Measurements from ENCODE around the gene FADS3. TPM values are rescaled to one million over a fixed set of nuclear protein-coding genes. Genes with fewer than 3 reads are reported as not detected.

FADS3 gene
- total RNA-seq, 1 experiment from 2014 or later = 65.8 TPM

GRCh38 chr11:61914471-61915171 lies 23.3 kb upstream of the FADS3 start:
- RAD21 ChIA-PET (ENCODE audit: low non-redundant PET in 1 of 2, low total read pairs in 2 of 2, uncharacterized antibody in 2 of 2, unreplicated experiment in 2 of 2) = interaction anchor here in 1 of 2 experiments (0.5 kb wide), 1 partner anchor 35 kb away, joined by 4 read pairs; no protein-coding TSS in a partner anchor
- no peak overlapping the region for H3K27ac ChIP-seq (ENCODE audit: low read depth, low read length)
- DNase-seq (ENCODE audit: low read depth, low spot score) = no peak
- POLR2A ChIA-PET = interaction anchor here (0.7 kb wide), 1 partner anchor 33 kb away, joined by 4 read pairs; no protein-coding TSS in a partner anchor
- H3K79me2 ChIP-seq (ENCODE audit: insufficient read depth, low read length) = no peaks in the 10 kb centered on the region
- CTCF ChIA-PET = interaction anchor here (1.3 kb wide), 1 partner anchor 15 kb away, joined by 10 read pairs; no protein-coding TSS in a partner anchor
- BruUV-seq (replicated peaks) = no TSS peak
- peaks cover 5 to 16% of the 10 kb centered on the region in 2 experiments; a peak in 3 of 4 replicates for H3K4me1 ChIP-seq (ENCODE audit: control insufficient read depth in 1 of 2, insufficient read depth in 2 of 2, low read length in 2 of 2)
- H3K9me3 ChIP-seq (ENCODE audit: control insufficient read depth in 1 of 2, insufficient read depth in 1 of 2, low read depth in 1 of 2, low read length in 2 of 2) = no peaks in the 10 kb centered on the region
- intact Hi-C loops (cut with micrococcal nuclease) = no loop called here
- H3K27me3 ChIP-seq (ENCODE audit: insufficient read depth, low read length) = no peaks in the 10 kb centered on the region
- no peak overlapping the region for H2AFZ ChIP-seq (ENCODE audit: low read depth, low read length, poor library complexity, severe bottlenecking)
- ATAC-seq = no peak
- no peak overlapping the region for H3K9ac ChIP-seq (ENCODE audit: low read length)
- H3K4me2 ChIP-seq (ENCODE audit: low read length) = no peak overlapping the region
- H3K9me2 ChIP-seq (ENCODE audit: insufficient read depth) = no peaks in the 10 kb centered on the region
- no peak overlapping the region for H3K4me3 ChIP-seq (replicated peaks in 1 of 2; ENCODE audit: low read depth in 1 of 2, low read length in 2 of 2)
- no peaks in the 10 kb centered on the region for H4K20me1 ChIP-seq (ENCODE audit: insufficient read depth)
- no peaks in the 10 kb centered on the region for H3K36me3 ChIP-seq (ENCODE audit: control insufficient read depth in 1 of 2, insufficient read depth in 2 of 2, low read length in 2 of 2)
- no peak for TF ChIP-seq POLR2AphosphoS5 (IDR thresholded peaks at IDR 0.05; ENCODE audit: low read depth, low read length)
- no peak for TF ChIP-seq EGR1 (IDR thresholded peaks at IDR 0.05; ENCODE audit: low read depth)
- no peak for TF ChIP-seq ELF1 (IDR thresholded peaks at IDR 0.05; ENCODE audit: borderline replicate concordance, low read depth)
- no peak for TF ChIP-seq ZFX (IDR thresholded peaks at IDR 0.05)
- TF ChIP-seq MAX (IDR thresholded peaks at IDR 0.05) = no peak
- TF ChIP-seq SP1 (IDR thresholded peaks at IDR 0.05; ENCODE audit: low read depth) = no peak
- TF ChIP-seq CBX3 (IDR thresholded peaks at IDR 0.05; ENCODE audit: low read depth) = no peak
- no peak for TF ChIP-seq POLR2A (IDR thresholded peaks at IDR 0.05; ENCODE audit: borderline replicate concordance, extremely low read depth, insufficient read depth, insufficient read length)
- no peak for TF ChIP-seq RAD21 (IDR thresholded peaks at IDR 0.05; ENCODE audit: low read depth)
- no peak for TF ChIP-seq YY1 (IDR thresholded peaks at IDR 0.05; ENCODE audit: extremely low read depth, insufficient replicate concordance, low read depth, low read length)

Measured in HCT116 (cell line).